Measurements from ENCODE around the gene EVA1A.

EVA1A gene

DNA sequence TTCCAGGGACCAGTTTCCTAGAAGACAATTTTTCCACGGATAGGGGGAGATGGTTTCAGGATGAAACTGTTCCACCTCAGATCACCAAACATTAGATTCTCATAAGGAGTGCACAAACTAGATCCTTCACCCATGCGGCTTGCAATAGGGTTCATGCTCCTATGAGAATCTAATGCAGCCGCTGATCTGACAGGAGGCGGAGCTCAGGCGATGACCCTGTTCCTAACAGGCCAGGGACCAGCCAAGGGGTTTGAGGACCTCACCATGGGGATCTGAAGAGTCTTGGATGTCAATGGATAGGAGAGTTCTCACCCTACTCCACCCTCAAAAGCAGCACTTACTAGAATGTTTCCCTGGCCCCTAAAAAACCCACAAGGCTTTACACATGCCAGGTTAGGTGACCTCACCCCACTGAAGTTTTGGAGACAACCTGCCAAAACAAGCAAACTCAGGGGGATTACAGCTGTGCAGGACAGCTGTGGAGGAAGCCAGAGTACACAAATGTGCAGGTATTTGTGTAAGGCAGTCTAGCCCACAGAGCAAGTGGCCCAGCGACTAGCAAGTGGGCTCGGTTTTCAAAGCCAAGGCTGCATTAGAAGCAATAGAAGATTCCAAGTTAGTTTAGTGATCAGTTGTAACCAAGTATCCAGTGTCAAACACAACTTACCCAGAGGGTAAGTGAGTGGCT, 3.9 kb downstream of the EVA1A start:
- no peak overlapping the region for H3K4me3 ChIP-seq (ENCODE audit: insufficient read length, low read depth)
- no peak for DNase-seq (ENCODE audit: low read depth, low spot score)
- peaks cover 5% of the 10 kb centered on the region for H3K4me1 ChIP-seq (ENCODE audit: insufficient read depth, insufficient read length)
- no peaks in the 10 kb centered on the region for H3K36me3 ChIP-seq (ENCODE audit: insufficient read depth, insufficient read length, low read length)
- no peaks in the 10 kb centered on the region for H3K9me3 ChIP-seq (ENCODE audit: insufficient read depth, low read length)
- no peak for TF ChIP-seq SUZ12 (IDR thresholded peaks at IDR 0.05; ENCODE audit: extremely low read depth, insufficient read depth, insufficient read length)
- no peak overlapping the region for H3K9ac ChIP-seq (ENCODE audit: insufficient read length, low read depth)
- H3K27me3 ChIP-seq (ENCODE audit: insufficient read depth, insufficient read length), result peaks cover 13% of the 10 kb centered on the region

DNA sequence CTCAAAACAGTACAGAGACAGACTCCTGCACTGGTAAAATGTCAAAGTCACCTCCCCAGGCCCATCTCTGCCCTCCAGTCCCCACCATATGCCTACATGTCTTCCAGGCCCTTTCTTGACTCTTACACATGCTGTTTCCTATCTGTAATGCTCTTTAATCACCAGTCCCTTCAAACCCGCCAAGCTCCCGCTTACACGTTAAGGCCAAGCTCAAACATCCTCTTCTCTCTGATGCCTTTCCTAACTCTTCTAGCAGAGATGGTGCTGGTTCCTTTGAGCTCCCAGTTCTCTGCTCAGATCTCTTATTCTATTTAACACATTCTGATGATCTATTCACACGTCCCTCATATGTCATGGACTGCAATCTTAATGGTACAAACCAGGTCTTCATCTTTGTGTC, 5.0 kb downstream of the EVA1A start:
- no peak overlapping the region for H3K4me3 ChIP-seq (ENCODE audit: insufficient read length, low read depth)
- H3K9me3 ChIP-seq (ENCODE audit: insufficient read depth, low read length), result no peaks in the 10 kb centered on the region
- H3K36me3 ChIP-seq (ENCODE audit: insufficient read depth, insufficient read length, low read length), result no peaks in the 10 kb centered on the region
- TF ChIP-seq SUZ12 (IDR thresholded peaks at IDR 0.05; ENCODE audit: extremely low read depth, insufficient read depth, insufficient read length), result no peak
- TF ChIP-seq YY1 (IDR thresholded peaks at IDR 0.05; ENCODE audit: insufficient read depth, insufficient read length), result no peak
- TF ChIP-seq ZNF274 (IDR thresholded peaks at IDR 0.05; ENCODE audit: low read depth, low read length), result no peak
- H3K27me3 ChIP-seq (ENCODE audit: insufficient read depth, insufficient read length), result peaks cover 9% of the 10 kb centered on the region
- H3K4me1 ChIP-seq (ENCODE audit: insufficient read depth, insufficient read length), result peaks cover 5% of the 10 kb centered on the region
- no peak for DNase-seq (ENCODE audit: low read depth, low spot score)
- H3K9ac ChIP-seq (ENCODE audit: insufficient read length, low read depth), result no peak overlapping the region

DNA sequence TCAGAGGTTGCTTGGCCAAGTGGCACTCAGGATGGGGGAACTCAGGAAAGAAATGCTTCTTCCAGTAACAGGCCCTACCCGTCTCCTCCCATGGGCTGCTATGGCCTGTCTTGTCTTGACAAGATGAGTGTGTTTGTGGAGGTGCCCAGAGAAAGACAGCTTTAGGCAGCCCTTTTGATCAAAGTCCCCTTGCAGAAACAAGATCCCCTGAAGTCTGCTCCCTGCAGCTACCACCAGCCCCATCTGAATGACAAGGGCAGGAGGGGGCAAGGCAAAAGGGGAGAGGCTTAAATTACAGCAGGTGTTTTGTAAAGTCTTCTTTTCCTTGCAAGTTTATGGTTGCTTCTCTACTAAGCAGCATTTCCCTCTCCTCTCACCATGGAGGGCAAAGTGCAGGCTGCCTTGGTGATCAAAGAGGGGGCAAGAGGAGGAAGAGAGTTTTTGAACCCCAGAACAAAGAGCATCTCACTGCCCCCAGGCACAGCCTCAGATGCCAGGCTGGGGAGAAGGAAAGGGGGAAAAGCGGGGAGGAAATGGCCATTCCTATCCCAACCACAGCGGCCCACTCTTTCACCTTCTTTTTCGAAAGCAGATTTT, 6.7 kb downstream of the EVA1A start:
- H3K9me3 ChIP-seq (ENCODE audit: insufficient read depth, low read length), result no peaks in the 10 kb centered on the region
- H3K36me3 ChIP-seq (ENCODE audit: insufficient read depth, insufficient read length, low read length), result no peaks in the 10 kb centered on the region
- H3K4me1 ChIP-seq (ENCODE audit: insufficient read depth, insufficient read length), result peaks cover 5% of the 10 kb centered on the region
- no peak overlapping the region for H3K4me3 ChIP-seq (ENCODE audit: insufficient read length, low read depth)
- peaks cover 4% of the 10 kb centered on the region for H3K27me3 ChIP-seq (ENCODE audit: insufficient read depth, insufficient read length)
- no peak for DNase-seq (ENCODE audit: low read depth, low spot score)
- no peak overlapping the region for H3K9ac ChIP-seq (ENCODE audit: insufficient read length, low read depth)
- TF ChIP-seq ZNF274 (IDR thresholded peaks at IDR 0.05; ENCODE audit: low read depth, low read length) (no peak), SUZ12 (IDR thresholded peaks at IDR 0.05; ENCODE audit: extremely low read depth, insufficient read depth, insufficient read length) (no peak), YY1 (IDR thresholded peaks at IDR 0.05; ENCODE audit: insufficient read depth, insufficient read length) (no peak)

DNA sequence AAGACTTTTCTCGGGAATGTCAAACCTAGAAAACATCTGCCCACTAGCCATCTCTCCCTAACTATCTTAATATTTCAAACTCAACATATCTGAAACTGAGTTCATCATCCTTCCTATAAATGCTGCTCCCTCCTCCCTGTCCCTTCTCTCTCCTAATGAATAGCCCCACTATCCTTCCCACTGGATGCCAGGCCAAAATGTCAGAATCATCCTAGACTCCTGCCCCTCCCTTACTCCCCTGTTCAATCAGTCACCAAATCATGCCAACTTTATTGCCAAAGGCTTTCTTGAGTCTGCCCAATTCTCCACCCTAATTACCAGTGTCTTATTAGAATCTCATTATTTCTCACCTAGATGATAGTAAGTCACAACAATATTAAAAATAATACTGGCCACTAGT, 8.5 kb downstream of the EVA1A start:
- Histone ChIP-seq H3K27me3 (ENCODE audit: insufficient read depth, insufficient read length) (no peaks in the 10 kb centered on the region), H3K4me1 (ENCODE audit: insufficient read depth, insufficient read length) (peaks cover 5% of the 10 kb centered on the region), H3K9me3 (ENCODE audit: insufficient read depth, low read length) (no peaks in the 10 kb centered on the region), H3K4me3 (ENCODE audit: insufficient read length, low read depth) (no peak overlapping the region), H3K9ac (ENCODE audit: insufficient read length, low read depth) (no peak overlapping the region), H3K36me3 (ENCODE audit: insufficient read depth, insufficient read length, low read length) (no peaks in the 10 kb centered on the region)
- TF ChIP-seq SUZ12 (IDR thresholded peaks at IDR 0.05; ENCODE audit: extremely low read depth, insufficient read depth, insufficient read length) (no peak), ZNF274 (IDR thresholded peaks at IDR 0.05; ENCODE audit: low read depth, low read length) (no peak)
- no peak for DNase-seq (ENCODE audit: low read depth, low spot score)

DNA sequence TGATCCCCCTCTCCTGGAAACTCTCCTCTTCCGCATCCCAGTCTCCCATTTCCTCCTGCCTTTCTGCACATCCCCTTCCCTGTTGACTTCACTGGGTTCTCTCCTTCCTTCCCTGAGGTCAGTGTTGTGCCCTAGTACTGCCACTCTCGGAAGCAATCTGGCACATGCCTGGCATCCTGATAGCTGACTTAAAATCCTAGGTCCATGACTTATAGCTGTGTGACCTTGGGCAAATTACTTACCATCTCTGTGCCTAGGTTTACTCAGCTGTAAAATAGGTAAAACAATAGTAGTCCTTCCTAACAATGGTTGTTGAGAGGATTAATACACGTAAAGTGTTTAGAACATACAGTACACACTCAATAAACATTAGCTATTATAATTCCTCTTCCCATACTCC, 9.3 kb downstream of the EVA1A start:
- Histone ChIP-seq H3K36me3 (ENCODE audit: insufficient read depth, insufficient read length, low read length) (no peaks in the 10 kb centered on the region), H3K4me3 (ENCODE audit: insufficient read length, low read depth) (no peak overlapping the region), H3K27me3 (ENCODE audit: insufficient read depth, insufficient read length) (no peaks in the 10 kb centered on the region), H3K9me3 (ENCODE audit: insufficient read depth, low read length) (no peaks in the 10 kb centered on the region), H3K4me1 (ENCODE audit: insufficient read depth, insufficient read length) (peaks cover 5% of the 10 kb centered on the region), H3K9ac (ENCODE audit: insufficient read length, low read depth) (no peak overlapping the region)
- DNase-seq (ENCODE audit: low read depth, low spot score), result no peak
- TF ChIP-seq SUZ12 (IDR thresholded peaks at IDR 0.05; ENCODE audit: extremely low read depth, insufficient read depth, insufficient read length) (no peak), YY1 (IDR thresholded peaks at IDR 0.05; ENCODE audit: insufficient read depth, insufficient read length) (no peak), ZNF274 (IDR thresholded peaks at IDR 0.05; ENCODE audit: low read depth, low read length) (no peak)

DNA sequence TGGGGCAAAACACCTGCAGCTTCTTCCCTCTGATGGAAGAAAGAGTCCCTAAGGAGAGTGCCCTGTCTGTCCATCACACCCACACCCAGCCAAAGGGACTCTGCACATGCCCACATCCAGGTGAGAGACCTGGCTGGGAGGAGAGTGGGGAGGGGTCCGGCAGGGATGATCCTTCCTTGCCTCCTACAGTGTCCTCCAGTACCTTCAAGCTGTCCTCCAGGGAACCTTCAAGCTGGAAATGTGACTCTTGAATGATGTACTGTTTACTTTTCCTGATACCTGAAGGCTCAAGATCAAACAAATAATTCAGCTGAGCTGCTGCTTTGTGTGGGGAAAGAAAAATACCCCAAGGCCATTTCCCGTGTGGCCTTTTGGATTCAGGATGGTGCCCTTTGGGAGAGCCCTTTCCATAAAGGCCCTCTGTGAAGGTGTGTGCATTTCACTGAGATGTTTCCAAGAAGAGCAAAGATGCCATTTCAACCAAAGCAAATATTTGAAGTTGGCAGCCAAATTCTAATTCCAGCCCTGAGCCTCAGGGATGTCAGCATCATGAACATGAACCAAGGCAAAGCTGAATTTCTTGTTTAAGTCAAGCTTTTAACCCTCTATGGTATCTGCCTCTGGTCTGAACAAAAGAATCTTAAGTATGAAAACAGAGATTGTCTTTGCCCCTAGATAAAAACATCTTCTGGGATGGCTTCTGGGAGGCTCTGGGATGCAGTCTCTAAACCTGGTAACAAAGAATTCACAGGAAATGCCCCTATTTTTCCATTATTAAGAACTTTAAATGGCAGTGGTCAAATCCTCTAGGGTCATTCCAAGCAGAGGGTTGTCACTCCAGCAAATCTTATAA, 11.1 kb downstream of the EVA1A start:
- no peak for DNase-seq (ENCODE audit: low read depth, low spot score)
- H3K4me3 ChIP-seq (ENCODE audit: insufficient read length, low read depth), result no peak overlapping the region
- H3K9me3 ChIP-seq (ENCODE audit: insufficient read depth, low read length), result no peaks in the 10 kb centered on the region
- no peak overlapping the region for H3K9ac ChIP-seq (ENCODE audit: insufficient read length, low read depth)
- H3K4me1 ChIP-seq (ENCODE audit: insufficient read depth, insufficient read length), result no peaks in the 10 kb centered on the region
- TF ChIP-seq YY1 (IDR thresholded peaks at IDR 0.05; ENCODE audit: insufficient read depth, insufficient read length) (no peak), ZNF274 (IDR thresholded peaks at IDR 0.05; ENCODE audit: low read depth, low read length) (no peak), SUZ12 (IDR thresholded peaks at IDR 0.05; ENCODE audit: extremely low read depth, insufficient read depth, insufficient read length) (no peak)
- H3K27me3 ChIP-seq (ENCODE audit: insufficient read depth, insufficient read length), result no peaks in the 10 kb centered on the region
- H3K36me3 ChIP-seq (ENCODE audit: insufficient read depth, insufficient read length, low read length), result no peaks in the 10 kb centered on the region

DNA sequence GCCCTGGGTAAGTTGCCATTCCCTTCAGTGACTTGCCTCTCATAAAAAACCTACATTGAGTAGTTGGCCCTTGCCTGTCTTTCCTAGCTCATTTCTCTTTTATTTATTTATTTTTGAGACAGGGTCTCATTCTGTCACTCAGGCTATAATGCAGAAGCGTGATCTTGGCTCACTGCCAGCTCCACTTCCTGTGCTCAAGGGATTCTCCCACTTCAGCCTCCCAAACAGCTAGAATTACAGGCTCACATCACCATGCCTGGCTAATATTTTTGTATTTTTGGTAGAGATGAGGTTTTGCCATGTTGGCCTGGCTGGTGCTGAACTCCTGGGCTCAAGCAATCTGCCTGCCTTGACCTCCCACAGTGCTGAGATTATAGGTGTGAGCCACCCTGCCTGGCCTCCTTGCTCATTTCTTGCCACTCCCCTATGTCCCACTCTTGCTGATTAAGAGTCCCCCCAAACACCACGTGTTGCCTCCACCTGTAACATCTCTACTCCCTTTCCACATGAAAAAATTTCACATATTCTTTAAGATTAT, 12.6 kb downstream of the EVA1A start:
- no peak for DNase-seq (ENCODE audit: low read depth, low spot score)
- no peaks in the 10 kb centered on the region for H3K4me1 ChIP-seq (ENCODE audit: insufficient read depth, insufficient read length)
- no peak for TF ChIP-seq YY1 (IDR thresholded peaks at IDR 0.05; ENCODE audit: insufficient read depth, insufficient read length)
- no peak overlapping the region for H3K4me3 ChIP-seq (ENCODE audit: insufficient read length, low read depth)
- H3K9ac ChIP-seq (ENCODE audit: insufficient read length, low read depth), result no peak overlapping the region
- H3K9me3 ChIP-seq (ENCODE audit: insufficient read depth, low read length), result no peaks in the 10 kb centered on the region
- no peaks in the 10 kb centered on the region for H3K27me3 ChIP-seq (ENCODE audit: insufficient read depth, insufficient read length)
- H3K36me3 ChIP-seq (ENCODE audit: insufficient read depth, insufficient read length, low read length), result no peaks in the 10 kb centered on the region

All from NT2/D1 (cell line).